ENCODE data around the gene SIPA1L3.

- TF ChIP-seq RAD21 (IDR thresholded peaks at IDR 0.05; ENCODE audit: low read depth) (no peak), CREB1 (IDR thresholded peaks at IDR 0.05; ENCODE audit: low read depth) (no peak), REST (IDR thresholded peaks at IDR 0.05; ENCODE audit: low read depth) (no peak), NFIC (IDR thresholded peaks at IDR 0.05) (no peak), MAX (IDR thresholded peaks at IDR 0.05) (no peak)
Observed at GRCh38 chr19:38084196-38084595, 177.2 kb downstream of the SIPA1L3 start.

Measured in Ishikawa (cell line).